Measurements from ENCODE around the gene ATP6V1D. TPM values are rescaled to one million over a fixed set of nuclear protein-coding genes. Genes with fewer than 3 reads are reported as not detected.
"Not testable (repeated sequence)": the region's sequence is repeated elsewhere in the genome, so short reads cannot be mapped to it uniquely, and the experiment has no call there.

The ATP6V1D gene
- total RNA-seq, 1 donor from 2014 or later: 61.6 TPM

GRCh38 chr14:67345583-67345982, 14.0 kb downstream of the ATP6V1D start:
- no peak overlapping the region for H3K27ac ChIP-seq (ENCODE audit: low read depth, low read length)
- H3K27me3 ChIP-seq (ENCODE audit: control insufficient read depth in 3 of 3, insufficient read depth in 3 of 3, low read length in 3 of 3): no peaks in the 10 kb centered on the region
- H3K9me3 ChIP-seq (ENCODE audit: control insufficient read depth in 3 of 3, low read length in 3 of 3): no peaks in the 10 kb centered on the region
- H3K9ac ChIP-seq (ENCODE audit: low read depth in 1 of 3, low read length in 3 of 3): no peak overlapping the region
- H3K36me3 ChIP-seq (ENCODE audit: control insufficient read depth in 3 of 3, insufficient read depth in 3 of 3, low read length in 3 of 3): peaks cover 22 to 51% (median 51%) of the 10 kb centered on the region in 3 donors
- H3K4me1 ChIP-seq (ENCODE audit: control insufficient read depth in 3 of 3, insufficient read depth in 3 of 3, low read length in 3 of 3): no peaks in the 10 kb centered on the region
- H3K4me3 ChIP-seq (ENCODE audit: low read length in 3 of 3): no peak overlapping the region

DNA sequence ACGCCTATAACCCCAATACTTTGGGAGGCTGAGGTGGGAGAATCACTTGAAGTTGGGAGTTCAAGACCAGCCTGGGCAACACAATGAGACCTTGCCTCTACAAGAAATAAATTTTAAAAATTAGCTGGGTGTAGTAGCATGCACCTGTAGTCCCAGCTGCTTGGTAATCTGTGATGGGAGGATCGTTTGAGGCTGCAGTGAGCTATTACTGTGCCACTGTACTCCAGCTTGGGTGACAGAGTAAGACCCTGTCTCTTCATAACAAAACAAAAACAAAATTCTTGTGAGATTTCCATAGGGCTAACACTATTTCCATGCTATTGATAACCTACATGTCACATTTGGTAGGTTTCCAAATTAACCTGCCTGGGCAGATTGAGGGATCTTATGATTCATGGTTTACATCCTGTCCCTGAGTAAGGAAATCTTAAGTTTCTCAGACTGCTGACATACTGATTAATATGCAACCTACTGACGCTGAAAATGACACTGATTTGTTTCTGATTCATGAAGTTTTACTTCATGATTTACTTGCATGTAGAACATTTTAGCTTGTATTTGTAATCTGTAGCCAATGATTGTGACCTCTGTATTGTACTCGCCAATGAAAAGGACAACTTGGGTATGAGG, 15.9 kb downstream of the ATP6V1D start:
- no peak overlapping the region for H3K27ac ChIP-seq (ENCODE audit: low read depth, low read length)
- H3K9ac ChIP-seq (ENCODE audit: low read depth in 1 of 3, low read length in 3 of 3): no peak overlapping the region
- no peaks in the 10 kb centered on the region for H3K4me1 ChIP-seq (ENCODE audit: control insufficient read depth in 3 of 3, insufficient read depth in 3 of 3, low read length in 3 of 3)
- H3K9me3 ChIP-seq (ENCODE audit: control insufficient read depth in 3 of 3, low read length in 3 of 3): no peaks in the 10 kb centered on the region
- peaks cover 22 to 51% (median 46%) of the 10 kb centered on the region in 3 donors for H3K36me3 ChIP-seq (ENCODE audit: control insufficient read depth in 3 of 3, insufficient read depth in 3 of 3, low read length in 3 of 3)
- no peaks in the 10 kb centered on the region for H3K27me3 ChIP-seq (ENCODE audit: control insufficient read depth in 3 of 3, insufficient read depth in 3 of 3, low read length in 3 of 3)
- no peak overlapping the region for H3K4me3 ChIP-seq (ENCODE audit: low read length in 3 of 3)

GRCh38 chr14:67341231-67341630, 18.4 kb downstream of the ATP6V1D start:
- H3K9ac ChIP-seq (ENCODE audit: low read depth in 1 of 3, low read length in 3 of 3); H3K9me3 ChIP-seq (ENCODE audit: control insufficient read depth in 3 of 3, low read length in 3 of 3); H3K4me1 ChIP-seq (ENCODE audit: control insufficient read depth in 3 of 3, insufficient read depth in 3 of 3, low read length in 3 of 3); H3K27me3 ChIP-seq (ENCODE audit: control insufficient read depth in 3 of 3, insufficient read depth in 3 of 3, low read length in 3 of 3); H3K4me3 ChIP-seq (ENCODE audit: low read length in 3 of 3); H3K27ac ChIP-seq (ENCODE audit: low read depth, low read length): not testable (repeated sequence)
- peaks cover 25 to 60% (median 50%) of the 10 kb centered on the region in 3 donors for H3K36me3 ChIP-seq (ENCODE audit: control insufficient read depth in 3 of 3, insufficient read depth in 3 of 3, low read length in 3 of 3)

GRCh38 chr14:67335781-67336180, 23.8 kb downstream of the ATP6V1D start:
- Histone ChIP-seq H3K9me3 (ENCODE audit: control insufficient read depth in 3 of 3, low read length in 3 of 3) (no peaks in the 10 kb centered on the region), H3K27me3 (ENCODE audit: control insufficient read depth in 3 of 3, insufficient read depth in 3 of 3, low read length in 3 of 3) (no peaks in the 10 kb centered on the region), H3K9ac (ENCODE audit: low read depth in 1 of 3, low read length in 3 of 3) (no peak overlapping the region), H3K4me1 (ENCODE audit: control insufficient read depth in 3 of 3, insufficient read depth in 3 of 3, low read length in 3 of 3) (no peaks in the 10 kb centered on the region), H3K4me3 (ENCODE audit: low read length in 3 of 3) (no peak overlapping the region), H3K27ac (ENCODE audit: low read depth, low read length) (no peak overlapping the region), H3K36me3 (ENCODE audit: control insufficient read depth in 3 of 3, insufficient read depth in 3 of 3, low read length in 3 of 3) (peaks cover 25 to 72% (median 57%) of the 10 kb centered on the region in 3 donors)

GRCh38 chr14:67332468-67332867, 27.1 kb downstream of the ATP6V1D start:
- Histone ChIP-seq H3K4me3 (ENCODE audit: low read length in 3 of 3) (no peak overlapping the region), H3K27ac (ENCODE audit: low read depth, low read length) (no peak overlapping the region), H3K36me3 (ENCODE audit: control insufficient read depth in 3 of 3, insufficient read depth in 3 of 3, low read length in 3 of 3) (peaks cover 14 to 46% (median 35%) of the 10 kb centered on the region in 3 donors), H3K27me3 (ENCODE audit: control insufficient read depth in 3 of 3, insufficient read depth in 3 of 3, low read length in 3 of 3) (no peaks in the 10 kb centered on the region), H3K9ac (ENCODE audit: low read depth in 1 of 3, low read length in 3 of 3) (no peak overlapping the region), H3K9me3 (ENCODE audit: control insufficient read depth in 3 of 3, low read length in 3 of 3) (no peaks in the 10 kb centered on the region), H3K4me1 (ENCODE audit: control insufficient read depth in 3 of 3, insufficient read depth in 3 of 3, low read length in 3 of 3) (no peaks in the 10 kb centered on the region)

DNA sequence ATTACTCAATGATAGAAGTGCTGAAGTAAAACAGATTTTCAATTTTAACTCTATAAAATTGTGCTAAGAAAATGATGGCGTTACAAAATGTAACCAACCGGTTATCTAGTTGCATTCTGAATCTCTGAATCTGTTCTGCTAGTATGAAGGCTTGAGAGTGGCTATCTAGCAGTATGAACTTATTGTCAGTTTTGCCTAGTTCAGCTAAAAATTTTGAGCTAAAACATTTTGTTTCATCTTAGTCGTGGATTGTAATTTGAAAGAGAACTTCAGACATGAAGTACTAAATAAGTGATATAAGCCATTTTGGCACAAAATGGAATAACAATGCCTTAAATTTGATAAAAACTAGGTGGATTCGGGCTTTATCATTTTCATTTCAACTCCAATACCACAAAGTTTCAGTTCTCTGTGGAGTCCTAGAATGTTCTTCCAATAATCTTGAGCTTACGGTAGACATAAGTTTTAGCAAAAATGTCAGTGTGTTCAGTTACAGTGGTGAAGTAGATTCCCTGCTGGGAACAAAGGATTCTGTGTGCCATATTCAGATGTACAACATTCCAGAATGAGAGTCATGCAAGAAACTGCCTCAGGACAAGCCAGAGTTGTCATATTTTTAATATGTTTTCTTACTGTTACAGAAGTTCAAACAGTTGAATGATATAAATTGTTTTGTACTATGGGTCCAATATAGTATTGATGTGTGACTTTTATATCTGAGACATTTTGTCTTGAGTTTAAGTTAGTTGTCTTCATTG, 28.1 kb downstream of the ATP6V1D start:
- no peak overlapping the region for H3K9ac ChIP-seq (ENCODE audit: low read depth in 1 of 3, low read length in 3 of 3)
- H3K27ac ChIP-seq (ENCODE audit: low read depth, low read length): no peak overlapping the region
- H3K27me3 ChIP-seq (ENCODE audit: control insufficient read depth in 3 of 3, insufficient read depth in 3 of 3, low read length in 3 of 3): no peaks in the 10 kb centered on the region
- H3K36me3 ChIP-seq (ENCODE audit: control insufficient read depth in 3 of 3, insufficient read depth in 3 of 3, low read length in 3 of 3): peaks cover 13 to 39% (median 32%) of the 10 kb centered on the region in 3 donors
- H3K9me3 ChIP-seq (ENCODE audit: control insufficient read depth in 3 of 3, low read length in 3 of 3): no peaks in the 10 kb centered on the region
- no peaks in the 10 kb centered on the region for H3K4me1 ChIP-seq (ENCODE audit: control insufficient read depth in 3 of 3, insufficient read depth in 3 of 3, low read length in 3 of 3)
- H3K4me3 ChIP-seq (ENCODE audit: low read length in 3 of 3): no peak overlapping the region

DNA sequence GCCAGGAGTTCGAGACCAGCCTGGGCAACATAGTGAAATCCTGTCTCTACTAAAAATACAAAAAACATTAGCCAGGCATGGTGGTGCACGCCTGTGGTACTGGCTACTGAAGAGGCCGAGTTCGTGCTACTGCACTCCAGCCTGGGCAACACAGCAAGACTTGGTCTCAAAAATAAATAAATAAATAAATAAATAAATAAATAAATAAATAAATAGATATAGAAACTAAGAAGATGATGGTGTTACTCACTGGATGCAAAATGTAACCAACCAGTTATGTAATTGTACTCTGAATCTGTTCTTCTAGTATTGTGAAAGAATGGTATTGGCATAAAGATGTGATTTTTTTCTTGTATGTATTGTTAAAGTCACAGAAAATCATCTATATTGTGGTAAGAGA, 29.9 kb downstream of the ATP6V1D start:
- not testable (repeated sequence) for H3K4me3 ChIP-seq (ENCODE audit: low read length in 3 of 3); H3K27me3 ChIP-seq (ENCODE audit: control insufficient read depth in 3 of 3, insufficient read depth in 3 of 3, low read length in 3 of 3); H3K9ac ChIP-seq (ENCODE audit: low read depth in 1 of 3, low read length in 3 of 3); H3K27ac ChIP-seq (ENCODE audit: low read depth, low read length); H3K4me1 ChIP-seq (ENCODE audit: control insufficient read depth in 3 of 3, insufficient read depth in 3 of 3, low read length in 3 of 3); H3K9me3 ChIP-seq (ENCODE audit: control insufficient read depth in 3 of 3, low read length in 3 of 3)
- peaks cover 7 to 28% (median 21%) of the 10 kb centered on the region in 3 donors for H3K36me3 ChIP-seq (ENCODE audit: control insufficient read depth in 3 of 3, insufficient read depth in 3 of 3, low read length in 3 of 3)

GRCh38 chr14:67319142-67319541, 40.5 kb downstream of the ATP6V1D start:
- H3K9me3 ChIP-seq (ENCODE audit: control insufficient read depth in 3 of 3, low read length in 3 of 3): no peaks in the 10 kb centered on the region
- H3K27me3 ChIP-seq (ENCODE audit: control insufficient read depth in 3 of 3, insufficient read depth in 3 of 3, low read length in 3 of 3): no peaks in the 10 kb centered on the region
- no peak overlapping the region for H3K4me3 ChIP-seq (ENCODE audit: low read length in 3 of 3)
- no peak overlapping the region for H3K27ac ChIP-seq (ENCODE audit: low read depth, low read length)
- peaks cover 2 to 30% (median 9%) of the 10 kb centered on the region in 3 donors for H3K36me3 ChIP-seq (ENCODE audit: control insufficient read depth in 3 of 3, insufficient read depth in 3 of 3, low read length in 3 of 3)
- no peak overlapping the region for H3K9ac ChIP-seq (ENCODE audit: low read depth in 1 of 3, low read length in 3 of 3)
- H3K4me1 ChIP-seq (ENCODE audit: control insufficient read depth in 3 of 3, insufficient read depth in 3 of 3, low read length in 3 of 3): no peaks in the 10 kb centered on the region

DNA sequence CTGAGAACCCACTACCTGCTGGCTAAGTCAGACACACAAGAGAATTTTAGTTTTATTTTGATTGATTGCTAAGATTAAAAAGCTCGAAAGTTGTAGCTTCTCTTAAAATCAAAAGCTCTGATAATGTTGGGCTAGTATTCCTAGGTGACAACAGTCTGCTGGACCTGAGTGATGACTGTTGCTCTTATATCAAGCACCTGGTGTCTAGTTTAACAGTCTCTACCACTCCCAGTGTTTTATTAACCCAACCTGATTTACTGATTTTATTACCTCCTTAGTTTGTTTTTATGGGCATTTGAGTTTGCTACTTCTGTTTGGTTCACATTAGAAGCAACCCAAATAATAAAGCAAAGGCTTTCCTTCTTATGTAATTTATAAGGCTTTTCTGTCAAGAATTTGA, 41.8 kb downstream of the ATP6V1D start:
- Histone ChIP-seq H3K4me1 (ENCODE audit: control insufficient read depth in 3 of 3, insufficient read depth in 3 of 3, low read length in 3 of 3) (no peaks in the 10 kb centered on the region), H3K9ac (ENCODE audit: low read depth in 1 of 3, low read length in 3 of 3) (no peak overlapping the region), H3K27ac (ENCODE audit: low read depth, low read length) (no peak overlapping the region), H3K27me3 (ENCODE audit: control insufficient read depth in 3 of 3, insufficient read depth in 3 of 3, low read length in 3 of 3) (no peaks in the 10 kb centered on the region), H3K9me3 (ENCODE audit: control insufficient read depth in 3 of 3, low read length in 3 of 3) (no peaks in the 10 kb centered on the region), H3K36me3 (ENCODE audit: control insufficient read depth in 3 of 3, insufficient read depth in 3 of 3, low read length in 3 of 3) (peaks cover 0 to 31% (median 8%) of the 10 kb centered on the region in 3 donors), H3K4me3 (ENCODE audit: low read length in 3 of 3) (no peak overlapping the region)

DNA sequence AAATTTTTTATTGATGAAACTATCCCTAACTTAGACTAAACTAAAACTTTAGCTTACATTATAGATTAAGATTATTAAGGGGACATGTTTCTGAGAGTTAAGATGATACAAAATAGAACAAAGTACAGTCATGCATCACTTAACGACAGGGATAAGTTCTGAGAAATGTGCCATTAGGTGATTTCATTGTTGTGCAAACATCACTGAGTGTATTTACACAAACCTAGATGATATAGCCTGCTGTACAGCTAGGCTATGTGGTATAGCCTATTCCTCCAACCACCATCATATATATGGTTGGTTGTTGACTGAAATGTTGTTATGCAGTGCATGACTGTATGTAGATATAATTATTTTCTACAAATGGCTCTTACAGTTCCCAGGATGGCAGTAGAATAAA, 46.5 kb downstream of the ATP6V1D start:
- H3K4me1 ChIP-seq (ENCODE audit: control insufficient read depth in 3 of 3, insufficient read depth in 3 of 3, low read length in 3 of 3): no peaks in the 10 kb centered on the region
- H3K4me3 ChIP-seq (ENCODE audit: low read length in 3 of 3): no peak overlapping the region
- no peaks in the 10 kb centered on the region for H3K27me3 ChIP-seq (ENCODE audit: control insufficient read depth in 3 of 3, insufficient read depth in 3 of 3, low read length in 3 of 3)
- H3K9ac ChIP-seq (ENCODE audit: low read depth in 1 of 3, low read length in 3 of 3): no peak overlapping the region
- H3K9me3 ChIP-seq (ENCODE audit: control insufficient read depth in 3 of 3, low read length in 3 of 3): no peaks in the 10 kb centered on the region
- no peak overlapping the region for H3K27ac ChIP-seq (ENCODE audit: low read depth, low read length)
- peaks cover 3 to 20% (median 12%) of the 10 kb centered on the region in 3 donors for H3K36me3 ChIP-seq (ENCODE audit: control insufficient read depth in 3 of 3, insufficient read depth in 3 of 3, low read length in 3 of 3)

Data from skeletal muscle tissue (tissue), 4 donors.